ENCODE data around the gene LDLRAD3. TPM values are rescaled to one million over a fixed set of nuclear protein-coding genes. Genes with fewer than 3 reads are reported as not detected.

LDLRAD3 gene
- total RNA-seq, 1 experiment from 2014 or later: 12.1 TPM

DNA sequence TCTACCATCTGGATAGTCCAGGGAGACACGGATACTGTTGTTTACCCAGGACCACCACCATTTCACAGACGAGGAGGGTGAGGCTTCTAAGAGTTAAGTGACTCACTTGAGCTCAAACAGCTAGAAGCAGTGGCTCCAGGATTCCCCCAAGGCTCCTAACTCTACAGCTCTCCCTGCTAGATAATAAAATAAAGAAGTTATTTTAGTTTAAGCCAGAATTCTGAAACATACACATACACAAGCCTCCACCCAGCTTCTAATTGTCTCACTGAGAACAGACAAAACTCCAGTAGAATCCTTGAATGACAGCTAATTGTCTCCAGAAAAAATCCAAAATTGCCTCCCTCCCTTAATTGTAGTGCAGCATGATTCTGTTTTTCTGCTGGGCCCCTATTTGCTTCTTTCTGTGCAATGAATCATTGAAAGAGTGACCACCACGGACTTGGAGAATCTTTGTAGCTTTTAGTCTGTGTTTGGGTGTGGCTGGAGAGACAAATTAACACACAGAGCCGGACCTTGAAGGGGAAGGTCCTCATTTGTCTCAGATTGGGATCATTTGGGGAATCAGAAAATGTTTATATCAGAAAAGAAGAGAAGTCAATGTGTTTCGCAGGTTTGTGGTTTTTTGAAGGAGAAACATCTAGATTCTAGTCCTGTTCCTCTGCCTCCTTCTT lies 280.5 kb downstream of the LDLRAD3 start:
- no peak overlapping the region for H3K27ac Mint-ChIP-seq
- TF ChIP-seq, protein P1, sequence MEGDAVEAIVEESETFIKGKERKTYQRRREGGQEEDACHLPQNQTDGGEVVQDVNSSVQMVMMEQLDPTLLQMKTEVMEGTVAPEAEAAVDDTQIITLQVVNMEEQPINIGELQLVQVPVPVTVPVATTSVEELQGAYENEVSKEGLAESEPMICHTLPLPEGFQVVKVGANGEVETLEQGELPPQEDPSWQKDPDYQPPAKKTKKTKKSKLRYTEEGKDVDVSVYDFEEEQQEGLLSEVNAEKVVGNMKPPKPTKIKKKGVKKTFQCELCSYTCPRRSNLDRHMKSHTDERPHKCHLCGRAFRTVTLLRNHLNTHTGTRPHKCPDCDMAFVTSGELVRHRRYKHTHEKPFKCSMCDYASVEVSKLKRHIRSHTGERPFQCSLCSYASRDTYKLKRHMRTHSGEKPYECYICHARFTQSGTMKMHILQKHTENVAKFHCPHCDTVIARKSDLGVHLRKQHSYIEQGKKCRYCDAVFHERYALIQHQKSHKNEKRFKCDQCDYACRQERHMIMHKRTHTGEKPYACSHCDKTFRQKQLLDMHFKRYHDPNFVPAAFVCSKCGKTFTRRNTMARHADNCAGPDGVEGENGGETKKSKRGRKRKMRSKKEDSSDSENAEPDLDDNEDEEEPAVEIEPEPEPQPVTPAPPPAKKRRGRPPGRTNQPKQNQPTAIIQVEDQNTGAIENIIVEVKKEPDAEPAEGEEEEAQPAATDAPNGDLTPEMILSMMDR (conservative IDR thresholded peaks at IDR 0.05): no peak

More for the DNA sequence above, 280.5 kb downstream of the LDLRAD3 start:
- Histone ChIP-seq H2BK120ac (ENCODE audit: low read depth, low read length, poor library complexity, severe bottlenecking) (no peak overlapping the region), H4K5ac (ENCODE audit: insufficient read length, low read depth, low read length) (no peak overlapping the region), H3K9me3 (ENCODE audit: control insufficient read depth, low read depth, low read length) (no peaks in the 10 kb centered on the region), H3K9ac (ENCODE audit: extremely low read depth, insufficient read length, low read length) (no peak overlapping the region), H2AK5ac (ENCODE audit: insufficient read length, low read length) (no peak overlapping the region), H3K18ac (ENCODE audit: insufficient read length, low read depth, low read length) (no peak overlapping the region), H3K79me2 (ENCODE audit: insufficient read depth, low read length) (no peaks in the 10 kb centered on the region), H3K23me2 (ENCODE audit: insufficient read length, low read depth, low read length, poor library complexity, severe bottlenecking) (no peaks in the 10 kb centered on the region), H4K91ac (ENCODE audit: insufficient read length, low read depth, low read length) (no peak overlapping the region), H4K20me1 (ENCODE audit: control insufficient read depth, insufficient read depth, insufficient read length) (no peaks in the 10 kb centered on the region), H2BK12ac (ENCODE audit: insufficient read length, low read depth, low read length) (no peak overlapping the region), H3K4ac (ENCODE audit: low read depth, low read length) (no peak overlapping the region), H3K23ac (ENCODE audit: insufficient read length, low read depth, low read length) (no peak overlapping the region), H2BK5ac (ENCODE audit: insufficient read length, low read length) (no peak overlapping the region), H3K56ac (ENCODE audit: insufficient read length, low read depth, low read length) (no peak overlapping the region), H3K14ac (ENCODE audit: insufficient read depth, low read length) (no peak overlapping the region), H3K79me1 (ENCODE audit: insufficient read depth, low read depth, low read length, poor library complexity, severe bottlenecking) (no peaks in the 10 kb centered on the region), H3T11ph (ENCODE audit: low read length) (no peak overlapping the region), H2BK15ac (ENCODE audit: low read depth, low read length) (no peak overlapping the region), H3K27ac (ENCODE audit: insufficient read length, low read depth, low read length) (no peak overlapping the region), H3K27me3 (ENCODE audit: insufficient read depth, low read length) (no peaks in the 10 kb centered on the region), H2BK20ac (ENCODE audit: low read depth, low read length, poor library complexity, severe bottlenecking) (no peak overlapping the region), H4K8ac (replicated peaks; ENCODE audit: insufficient read length, low read depth, low read length) (no peak overlapping the region), H3K4me1 (ENCODE audit: insufficient read depth, low read length) (no peaks in the 10 kb centered on the region), H3K4me2 (ENCODE audit: insufficient read depth, insufficient read length, low read length) (no peak overlapping the region), H2AFZ (ENCODE audit: low read length) (no peak overlapping the region)
- no peak for DNase-seq
- no peaks in the 10 kb centered on the region for H3K27me3 Mint-ChIP-seq (ENCODE audit: low read depth)
- H3K4me3 Mint-ChIP-seq: no peak overlapping the region
- peaks cover 7 to 10% of the 10 kb centered on the region in 2 experiments; a peak in 4 of 5 replicates for H3K9me3 Mint-ChIP-seq
- H3K4me1 Mint-ChIP-seq: no peaks in the 10 kb centered on the region
- peaks cover 6 to 11% (median 11%) of the 10 kb centered on the region in 3 experiments; a peak in 6 of 7 replicates for H3K36me3 Mint-ChIP-seq (ENCODE audit: insufficient read depth in 1 of 3, low read depth in 3 of 3)
- no CpG with 5 or more reads among the region's 5 CpGs for WGBS (ENCODE audit: extremely low coverage, insufficient read length, low lambda C conversion rate)
